HG03196 (cell line): ENCODE data around the gene ZNF366.
A peak's percentile ranks its signal among the peaks of the same experiment; 100 is the strongest.

Experiments
- ATAC-seq: cut with Tn5 transposase; IDR thresholded peaks from one replicate; pipeline ENCODE4 v1.9.1; 2021; ENCODE audit not compliant: unreplicated experiment

The ZNF366 gene, protein sequence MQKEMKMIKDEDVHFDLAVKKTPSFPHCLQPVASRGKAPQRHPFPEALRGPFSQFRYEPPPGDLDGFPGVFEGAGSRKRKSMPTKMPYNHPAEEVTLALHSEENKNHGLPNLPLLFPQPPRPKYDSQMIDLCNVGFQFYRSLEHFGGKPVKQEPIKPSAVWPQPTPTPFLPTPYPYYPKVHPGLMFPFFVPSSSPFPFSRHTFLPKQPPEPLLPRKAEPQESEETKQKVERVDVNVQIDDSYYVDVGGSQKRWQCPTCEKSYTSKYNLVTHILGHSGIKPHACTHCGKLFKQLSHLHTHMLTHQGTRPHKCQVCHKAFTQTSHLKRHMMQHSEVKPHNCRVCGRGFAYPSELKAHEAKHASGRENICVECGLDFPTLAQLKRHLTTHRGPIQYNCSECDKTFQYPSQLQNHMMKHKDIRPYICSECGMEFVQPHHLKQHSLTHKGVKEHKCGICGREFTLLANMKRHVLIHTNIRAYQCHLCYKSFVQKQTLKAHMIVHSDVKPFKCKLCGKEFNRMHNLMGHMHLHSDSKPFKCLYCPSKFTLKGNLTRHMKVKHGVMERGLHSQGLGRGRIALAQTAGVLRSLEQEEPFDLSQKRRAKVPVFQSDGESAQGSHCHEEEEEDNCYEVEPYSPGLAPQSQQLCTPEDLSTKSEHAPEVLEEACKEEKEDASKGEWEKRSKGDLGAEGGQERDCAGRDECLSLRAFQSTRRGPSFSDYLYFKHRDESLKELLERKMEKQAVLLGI

DNA sequence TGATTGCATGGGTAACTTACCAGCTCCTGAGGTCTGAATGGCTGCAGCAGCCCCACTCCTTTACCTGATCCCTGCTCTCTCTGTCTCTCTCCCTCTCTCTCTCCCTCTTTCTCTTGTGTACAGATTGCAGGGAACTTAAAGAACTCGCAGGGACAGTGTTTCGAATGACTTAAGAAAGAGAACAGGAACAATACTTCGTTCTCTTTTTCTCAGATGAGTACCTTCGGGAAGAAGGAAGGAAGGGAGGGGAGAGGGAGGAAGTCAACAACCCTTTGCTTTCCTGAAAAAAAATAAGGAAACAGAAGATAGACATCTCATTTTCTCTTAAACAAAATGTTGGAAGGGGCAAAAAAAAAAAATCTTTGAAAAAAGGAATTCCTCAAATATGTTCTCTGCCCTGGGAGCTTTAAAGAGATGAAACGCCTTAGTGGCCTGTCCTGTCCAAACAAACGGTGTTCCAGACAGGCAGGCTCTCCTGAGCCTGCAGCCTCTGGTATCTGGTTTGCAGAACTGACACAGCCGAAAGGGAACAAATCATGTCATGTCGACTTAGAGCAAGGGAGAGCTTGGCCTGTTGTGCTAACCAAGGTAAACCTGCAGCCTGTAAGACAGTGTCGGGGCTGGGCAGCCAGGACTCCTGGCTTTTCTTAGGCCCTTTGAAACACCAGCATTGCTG lies at the start of gene ZNF366:
Gene ZNF366 (minus strand): TSS at position 180 of the 676 bp plus-strand sequence. CDS start 45,914 bp downstream, outside the sequence.
- ATAC-seq = no peak

DNA sequence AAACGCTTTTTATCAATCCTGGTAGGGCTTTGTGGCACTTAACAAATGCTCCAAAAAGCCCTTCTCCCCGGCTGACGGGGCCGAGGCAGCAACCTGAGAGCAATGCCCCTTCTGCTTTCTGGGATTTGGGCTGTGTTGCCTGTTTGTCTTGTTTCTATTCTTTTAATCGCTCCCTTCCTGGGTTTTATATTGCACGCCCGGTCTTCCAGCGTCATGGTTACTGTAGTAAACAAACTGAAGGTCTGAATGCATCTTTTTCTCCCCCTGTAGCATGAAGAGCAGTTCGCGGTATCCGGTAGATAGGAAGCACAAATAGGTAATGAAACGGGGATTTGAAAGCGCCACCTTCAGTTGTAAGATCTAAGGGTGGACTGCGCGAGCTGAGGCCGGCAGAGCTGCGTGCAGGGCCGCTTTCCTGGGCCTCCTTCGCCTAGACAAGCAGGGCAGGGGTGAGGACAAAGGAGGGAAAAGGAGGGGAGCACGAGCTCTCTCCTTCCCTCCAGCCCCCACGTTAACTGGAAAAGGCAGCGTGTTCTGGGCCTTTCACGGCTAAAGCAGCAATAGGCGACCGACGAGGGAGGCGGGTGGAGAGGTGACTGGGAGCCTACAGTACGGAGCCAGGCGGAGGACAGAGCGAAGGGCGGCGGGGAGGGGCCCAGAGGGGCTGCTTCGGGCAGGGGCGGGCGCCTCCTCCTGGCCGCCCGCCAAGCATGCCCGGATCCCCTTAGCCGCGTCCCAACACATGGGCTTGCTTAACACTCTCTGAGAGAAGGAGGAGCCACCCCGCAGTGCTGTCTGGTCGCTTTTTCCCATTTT lies 49.3 kb upstream of the ZNF366 start:
- ATAC-seq = peak; percentile 59

DNA sequence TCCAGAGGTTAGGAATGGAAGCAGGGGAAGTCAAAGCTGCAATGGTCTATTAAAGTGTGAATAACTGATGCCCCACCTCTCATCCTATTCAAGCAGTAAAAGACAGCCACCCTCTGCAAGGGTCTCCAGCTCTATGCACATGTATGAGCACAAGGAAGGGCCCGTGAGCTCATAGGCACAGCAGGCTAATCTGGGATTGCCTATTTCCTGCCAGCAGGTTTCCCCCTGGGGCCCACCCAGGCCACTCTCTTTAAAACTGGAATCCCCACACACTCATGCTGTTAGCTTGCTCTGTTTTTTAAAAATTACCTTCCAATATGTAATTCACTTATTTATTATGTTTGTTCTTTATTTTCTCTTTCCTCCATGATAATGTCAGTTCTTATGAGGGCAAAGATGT lies 48.7 kb upstream of the ZNF366 start:
- ATAC-seq = no peak

GRCh38 chr5:72554897-72555296 lies 47.7 kb upstream of the ZNF366 start:
- ATAC-seq = no peak

DNA sequence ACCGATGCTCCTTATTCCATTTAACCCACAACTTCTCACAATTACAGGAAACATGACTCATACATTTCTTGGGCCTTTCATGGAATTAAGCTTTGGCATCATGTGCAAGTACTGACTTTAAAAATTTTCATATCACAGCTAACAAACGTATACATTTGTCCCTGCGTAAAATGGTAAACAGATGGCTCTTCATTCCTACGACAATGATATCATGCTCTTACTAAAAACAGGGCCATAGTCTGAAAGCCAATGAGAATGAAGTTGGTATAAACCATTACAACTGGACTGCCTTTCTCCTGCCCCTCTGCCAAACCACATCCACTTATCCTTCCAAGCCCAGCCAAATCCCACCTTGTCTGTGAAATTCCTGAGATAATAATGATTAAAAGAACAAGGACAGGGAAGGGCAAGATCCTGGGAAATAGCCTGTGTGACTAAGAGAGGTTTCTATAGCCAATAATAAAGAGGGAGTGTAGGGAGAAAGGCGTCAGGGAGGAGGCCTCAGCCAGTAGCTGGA lies 44.9 kb upstream of the ZNF366 start:
- ATAC-seq = no peak

- ATAC-seq = no peak
Observed at GRCh38 chr5:72550595-72550994, 43.4 kb upstream of the ZNF366 start.

DNA sequence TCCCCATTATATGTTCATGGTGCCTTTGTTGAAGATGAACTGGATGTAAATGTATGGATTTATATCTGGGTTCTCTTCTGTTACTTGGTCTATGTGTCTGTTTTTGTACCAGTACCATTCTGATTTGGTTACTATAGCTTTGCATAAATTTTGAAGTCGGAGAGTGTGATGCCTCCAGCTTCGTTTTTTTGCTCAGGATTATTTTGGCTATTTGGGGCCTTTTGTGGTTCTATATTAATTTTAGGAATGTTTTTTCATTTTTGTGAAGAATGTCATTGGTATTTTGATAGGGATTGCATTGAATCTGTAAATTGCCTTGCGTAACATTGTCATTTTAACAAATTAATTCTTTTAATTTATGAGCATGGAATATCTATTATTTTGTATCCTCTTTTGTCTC lies 36.6 kb upstream of the ZNF366 start:
- ATAC-seq = no peak

GRCh38 chr5:72543365-72543764 lies 36.2 kb upstream of the ZNF366 start:
- no peak for ATAC-seq

- no peak for ATAC-seq
Observed at GRCh38 chr5:72542695-72543094, 35.5 kb upstream of the ZNF366 start.

- ATAC-seq = no peak
Observed at GRCh38 chr5:72541501-72542225, 34.5 kb upstream of the ZNF366 start.

- ATAC-seq = no peak
Observed at GRCh38 chr5:72540759-72541438, 33.7 kb upstream of the ZNF366 start.

DNA sequence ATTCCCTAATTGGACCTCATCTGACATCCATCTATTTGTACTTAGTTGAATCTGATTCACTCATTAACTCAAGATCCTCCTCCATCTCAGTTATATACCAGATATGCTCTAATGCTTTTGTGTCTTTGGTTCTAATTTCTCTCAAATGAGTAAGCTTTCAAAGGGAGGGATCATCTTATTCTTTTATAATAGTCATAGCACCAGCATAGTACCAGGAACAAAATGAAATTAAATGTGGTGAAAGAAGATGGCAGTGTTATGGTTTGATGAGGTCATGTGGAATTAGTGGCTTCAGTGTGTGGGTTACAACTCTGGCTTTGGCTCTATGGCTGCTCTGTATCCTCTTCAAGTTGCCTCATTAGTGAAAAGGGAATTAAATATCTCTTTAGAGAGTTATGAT lies 32.5 kb upstream of the ZNF366 start:
- ATAC-seq = no peak

DNA sequence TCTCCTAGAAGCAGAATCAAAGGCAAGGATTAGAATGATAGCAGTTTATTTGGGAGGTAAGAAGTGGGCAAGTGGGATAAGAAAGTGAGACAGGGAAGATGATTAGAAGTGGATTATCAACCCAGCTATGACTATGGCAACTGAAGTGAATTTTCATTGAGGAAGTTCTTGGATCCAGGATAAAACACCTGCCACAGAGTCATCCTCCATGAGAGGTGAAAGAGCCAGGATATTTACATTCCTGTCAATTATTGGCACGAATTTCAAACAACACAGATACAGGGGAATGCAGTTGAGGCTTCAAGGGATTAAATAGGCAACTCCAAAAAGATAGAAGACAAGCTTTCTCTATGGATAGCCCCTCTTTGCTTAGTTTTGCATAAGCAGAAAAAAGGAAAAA lies 31.8 kb upstream of the ZNF366 start:
- no peak for ATAC-seq

- no peak for ATAC-seq
Observed at GRCh38 chr5:72537166-72537565, 30.0 kb upstream of the ZNF366 start.

DNA sequence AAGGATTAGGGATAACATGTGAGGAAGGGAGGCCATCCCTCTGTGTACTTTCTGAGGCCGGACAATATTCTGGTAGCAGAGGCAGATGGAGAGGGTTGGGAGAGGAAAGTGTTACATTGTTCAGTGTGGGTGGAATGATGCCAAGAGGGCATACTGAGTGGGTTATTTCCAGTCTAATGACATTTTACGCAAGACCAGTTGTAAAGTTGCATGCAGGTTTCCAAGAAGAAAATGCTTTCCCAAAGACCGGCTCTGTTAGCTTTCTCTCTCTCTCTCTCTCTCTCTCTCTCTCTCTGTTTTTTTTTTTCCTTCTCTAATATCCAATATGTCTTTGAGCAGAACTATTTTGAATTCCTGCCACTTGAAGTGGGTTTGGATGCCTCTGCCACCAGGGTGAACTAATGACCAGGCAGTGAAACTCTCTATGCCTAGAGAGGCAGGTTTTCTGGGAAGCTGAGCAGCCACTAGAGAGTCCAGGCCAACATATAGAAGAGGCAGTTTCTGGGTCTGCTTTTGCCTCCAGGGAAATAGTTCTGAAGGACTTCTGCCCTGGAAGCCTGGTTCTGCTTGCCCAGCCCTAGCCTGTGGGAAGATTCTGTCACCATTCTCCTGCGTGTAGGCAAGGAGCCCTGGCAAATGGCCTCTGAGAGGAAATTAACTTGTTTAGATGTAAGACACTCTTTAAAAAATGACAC lies 24.4 kb upstream of the ZNF366 start:
- no peak for ATAC-seq

- ATAC-seq = no peak
Observed at GRCh38 chr5:72530196-72530595, 23.0 kb upstream of the ZNF366 start.

- no peak for ATAC-seq
Observed at GRCh38 chr5:72529383-72529782, 22.2 kb upstream of the ZNF366 start.

DNA sequence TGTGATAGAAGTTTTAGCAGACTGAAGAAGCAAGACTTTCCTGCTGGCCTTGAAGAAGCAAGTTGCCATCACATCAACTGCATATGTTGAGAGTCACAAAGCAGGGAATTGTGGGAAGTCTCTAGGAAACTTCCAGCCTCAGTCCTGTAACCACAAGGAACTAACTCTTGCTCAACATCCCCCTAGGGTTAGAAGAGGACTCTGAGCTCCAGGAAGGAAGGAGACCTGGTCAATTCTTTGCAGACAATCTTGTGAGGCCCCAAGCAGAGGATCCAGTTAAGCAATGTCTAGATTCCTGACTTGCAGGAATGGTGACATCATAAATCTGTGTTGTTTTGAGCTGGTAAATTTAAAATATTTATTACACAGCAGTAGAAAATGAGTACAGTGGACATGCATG lies 18.6 kb upstream of the ZNF366 start:
- no peak for ATAC-seq
